ENCODE measurements around the gene SEMA3A.
"Not testable (repeated sequence)": the region's sequence is repeated elsewhere in the genome, so short reads cannot be mapped to it uniquely, and the experiment has no call there.

Gene SEMA3A

DNA sequence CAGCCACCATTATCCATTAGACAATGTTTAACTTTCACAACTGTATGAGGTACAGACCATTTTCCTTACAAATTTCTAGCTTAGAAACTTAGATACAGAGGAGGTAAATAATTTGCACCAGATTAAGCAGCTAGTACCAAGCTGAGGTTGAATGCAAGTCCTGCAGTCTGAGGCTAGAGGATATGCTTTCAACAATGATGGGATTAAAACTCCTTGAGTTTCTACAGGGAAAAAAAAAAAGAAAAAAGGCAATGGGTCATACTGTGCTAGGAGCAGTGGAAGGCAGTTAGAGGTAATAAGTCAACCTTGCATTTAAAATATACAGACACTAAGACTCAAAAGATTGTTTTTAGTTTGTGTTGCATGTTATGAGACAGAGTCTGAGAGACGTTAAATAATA lies 86.5 kb downstream of the SEMA3A start:
- DNase-seq, result no peak

DNA sequence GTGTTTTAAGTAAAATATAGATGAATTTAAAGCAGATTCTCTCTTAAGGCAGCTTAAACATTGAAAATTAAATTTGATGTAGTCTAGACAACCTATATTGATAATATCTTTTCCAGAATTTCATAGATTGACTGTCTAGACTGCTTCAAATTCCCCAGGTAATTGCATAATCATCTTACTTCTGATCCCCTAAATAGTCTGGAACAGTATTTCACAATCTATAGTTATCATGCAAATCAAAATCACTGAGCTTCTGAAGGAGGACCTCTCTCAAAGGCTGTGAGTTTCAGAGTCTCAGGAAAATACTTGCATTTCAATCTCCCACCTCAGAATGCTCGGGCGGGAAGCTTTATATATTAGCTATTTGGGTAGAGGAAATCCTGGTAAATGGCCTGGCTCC lies 87.3 kb downstream of the SEMA3A start:
- DNase-seq, result no peak

DNA sequence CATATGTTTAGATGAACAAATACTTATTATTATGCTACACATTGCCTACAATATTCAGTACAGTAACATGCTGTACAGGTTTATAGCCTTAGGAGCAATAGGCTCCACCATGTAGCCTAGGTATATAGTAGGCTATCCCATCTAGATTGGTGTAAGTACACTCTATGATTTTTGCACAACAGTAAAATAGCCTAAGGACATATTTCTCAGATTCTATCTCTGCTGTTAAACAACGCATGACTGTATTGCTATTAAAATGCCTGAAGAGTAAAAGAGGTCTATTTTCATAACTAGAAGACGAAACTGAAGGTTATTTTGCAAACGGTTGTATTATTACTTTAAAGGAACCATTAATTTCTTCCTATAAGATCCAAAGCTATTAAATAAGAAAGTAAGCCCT lies 88.3 kb downstream of the SEMA3A start:
- DNase-seq, result no peak

DNA sequence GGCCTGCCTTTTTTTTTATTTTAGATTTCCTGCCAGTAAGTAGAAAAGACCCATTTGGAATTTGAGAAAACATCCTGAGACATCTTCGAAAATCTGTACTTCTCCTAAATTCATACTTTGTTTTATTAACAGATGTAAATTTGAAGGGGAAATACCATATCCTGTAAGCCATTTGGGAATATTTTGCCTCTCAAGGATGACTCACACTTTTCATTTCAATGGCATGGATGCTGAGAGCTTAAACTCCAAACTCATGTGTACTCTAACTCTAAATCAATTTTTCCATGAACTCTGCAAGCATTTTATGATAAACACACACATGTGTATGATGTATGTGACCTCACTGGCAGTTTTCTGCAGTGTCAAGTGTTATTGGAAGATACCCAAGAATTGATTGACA lies 89.0 kb downstream of the SEMA3A start:
- no peak for DNase-seq

DNA sequence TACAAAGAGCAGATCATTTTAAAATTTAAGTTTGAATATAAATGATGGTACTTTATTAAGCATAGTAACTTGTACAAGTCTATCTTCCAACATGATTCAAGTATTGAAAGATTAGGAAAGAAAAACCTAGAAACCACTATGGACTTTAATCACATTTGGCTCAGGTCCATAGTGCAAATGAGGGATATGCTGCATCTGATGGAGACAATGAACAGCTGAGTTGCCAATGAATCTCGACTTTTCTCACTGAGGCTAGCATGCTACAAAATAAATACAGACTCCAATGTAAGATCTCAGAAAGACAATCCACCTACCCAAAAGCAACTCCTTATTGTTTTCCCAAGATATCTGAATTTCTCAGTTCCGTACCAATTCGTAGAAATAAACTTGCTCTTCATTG lies 89.8 kb downstream of the SEMA3A start:
- DNase-seq, result no peak

DNA sequence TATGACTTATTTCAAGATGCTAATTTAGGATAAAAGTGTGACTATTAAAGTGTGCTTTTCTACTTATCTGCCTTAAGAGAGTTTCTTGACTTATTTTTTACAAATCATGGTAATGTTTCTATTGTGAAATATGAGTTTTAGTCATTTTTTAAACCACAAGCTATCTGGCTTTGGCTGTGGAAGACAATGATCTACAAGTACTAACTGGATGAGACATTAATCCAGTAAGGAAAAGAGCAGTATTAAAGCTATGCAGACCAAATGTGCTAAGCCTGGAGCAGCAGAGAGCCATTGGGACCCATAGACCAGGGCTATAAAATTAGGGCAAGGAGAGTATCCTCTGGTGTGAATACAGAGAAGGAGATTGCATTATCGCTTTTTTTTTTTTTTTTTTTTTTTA lies 92.4 kb downstream of the SEMA3A start:
- DNase-seq, result no peak

DNA sequence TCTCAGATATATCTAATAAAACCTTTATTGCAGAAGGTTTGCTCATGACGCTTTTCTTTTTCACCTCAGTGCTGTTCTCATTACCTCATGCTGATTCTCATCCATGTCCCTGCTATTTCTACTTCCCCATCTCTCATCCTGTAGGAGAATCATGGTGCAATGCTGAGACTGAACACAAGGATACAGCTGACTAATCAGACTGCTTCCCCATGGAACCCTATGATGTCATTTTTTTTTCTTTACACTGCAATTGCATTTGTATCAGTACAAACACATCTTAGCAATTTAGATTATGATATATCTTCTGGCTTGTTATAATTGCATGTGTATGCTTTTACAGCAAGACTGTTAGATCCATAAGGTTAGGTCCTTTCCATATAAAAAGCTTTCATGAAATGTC lies 93.7 kb downstream of the SEMA3A start:
- no peak for DNase-seq

DNA sequence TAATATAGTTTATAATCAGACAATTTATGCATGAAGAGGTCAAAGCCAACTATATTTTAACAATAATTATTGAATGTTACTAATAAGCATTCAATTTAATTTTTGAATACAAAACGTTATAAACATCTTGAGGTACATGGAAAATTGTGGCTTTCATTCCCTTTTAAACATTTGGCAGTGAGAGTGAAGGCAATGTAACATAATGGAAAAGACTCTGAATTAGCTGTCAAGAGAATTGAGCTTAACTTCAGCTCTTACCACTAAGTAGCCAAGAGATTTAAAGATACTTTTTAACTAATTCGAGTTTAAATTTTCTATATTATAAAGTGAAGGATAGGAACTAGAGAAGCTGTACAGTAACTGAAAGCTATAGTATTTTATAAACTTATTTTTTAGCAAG lies 98.6 kb downstream of the SEMA3A start:
- DNase-seq, result no peak

DNA sequence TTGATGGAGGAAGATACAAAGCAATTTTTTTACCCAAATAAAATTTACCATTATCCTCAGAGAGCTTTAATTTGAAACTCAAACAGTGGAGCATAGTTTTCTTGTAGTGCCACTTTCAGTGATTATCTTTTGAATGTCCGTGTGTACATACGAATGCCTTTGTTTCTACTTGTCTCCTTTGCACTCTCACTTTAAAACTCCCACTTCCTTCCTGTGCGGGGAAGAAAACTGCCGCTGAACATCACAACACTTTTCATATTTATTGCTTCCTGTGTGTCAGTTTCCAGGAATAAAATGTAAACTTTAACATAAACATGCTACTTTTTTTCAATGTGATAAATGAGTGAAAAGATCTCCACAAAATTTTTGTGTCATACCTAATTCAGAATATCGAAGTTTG lies 102.4 kb downstream of the SEMA3A start:
- DNase-seq, result no peak

DNA sequence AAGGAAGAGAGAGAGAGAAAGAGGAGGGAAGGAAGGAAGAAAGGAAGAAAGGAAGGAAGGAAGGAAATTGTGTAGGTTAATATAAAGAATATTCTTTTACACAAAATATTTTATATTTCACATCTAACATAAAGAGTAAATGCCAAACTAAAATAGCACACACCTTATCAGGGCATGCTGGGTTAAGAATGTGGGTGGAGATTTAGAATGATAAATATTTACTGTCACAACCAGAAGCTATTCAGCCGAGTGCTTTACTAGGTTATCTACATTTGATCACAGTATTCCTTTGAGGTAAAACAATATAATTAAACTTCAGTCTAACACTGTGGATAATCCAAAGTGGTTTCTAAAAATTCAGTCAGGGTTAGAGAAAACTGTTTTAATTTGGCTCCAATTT lies 103.3 kb downstream of the SEMA3A start:
- DNase-seq, result no peak

DNA sequence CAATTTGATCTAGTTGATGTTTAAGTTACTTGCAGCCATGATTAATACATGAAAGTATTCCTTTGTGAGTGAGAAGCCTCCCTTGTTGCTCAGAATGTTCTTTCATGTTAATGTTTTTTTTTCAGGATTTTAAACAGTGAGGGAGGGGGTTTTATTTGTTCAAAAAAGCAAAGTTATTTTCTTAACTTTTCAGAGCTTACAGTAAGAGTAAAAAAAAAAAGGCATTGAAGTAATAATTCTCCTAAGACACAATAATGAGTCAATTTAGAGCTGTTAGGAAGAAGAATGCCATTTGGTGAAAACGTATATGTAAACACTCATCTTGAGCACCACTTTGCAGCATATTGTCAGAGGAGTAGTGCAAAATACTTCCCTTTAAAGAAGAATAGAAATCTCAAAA lies 105.8 kb downstream of the SEMA3A start:
- no peak for DNase-seq

DNA sequence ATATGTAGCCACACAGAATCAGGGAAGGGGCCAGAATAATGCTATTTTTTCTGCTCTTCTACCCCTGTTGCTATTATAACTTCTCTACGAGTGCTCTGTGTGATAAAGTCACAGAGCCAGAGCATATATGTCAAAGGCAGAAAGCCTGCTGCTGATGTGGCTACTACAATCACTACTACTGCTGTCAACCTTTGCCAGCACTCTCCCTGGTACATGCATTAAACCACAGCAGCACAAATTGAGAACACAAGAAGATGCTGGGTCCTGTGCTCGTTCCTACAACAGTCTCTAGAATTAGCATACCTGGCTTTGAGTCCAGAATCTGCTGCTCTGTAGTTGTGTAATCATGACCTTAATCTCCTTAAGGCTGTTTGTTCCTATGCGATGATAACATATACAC lies 108.6 kb downstream of the SEMA3A start:
- no peak for DNase-seq

DNA sequence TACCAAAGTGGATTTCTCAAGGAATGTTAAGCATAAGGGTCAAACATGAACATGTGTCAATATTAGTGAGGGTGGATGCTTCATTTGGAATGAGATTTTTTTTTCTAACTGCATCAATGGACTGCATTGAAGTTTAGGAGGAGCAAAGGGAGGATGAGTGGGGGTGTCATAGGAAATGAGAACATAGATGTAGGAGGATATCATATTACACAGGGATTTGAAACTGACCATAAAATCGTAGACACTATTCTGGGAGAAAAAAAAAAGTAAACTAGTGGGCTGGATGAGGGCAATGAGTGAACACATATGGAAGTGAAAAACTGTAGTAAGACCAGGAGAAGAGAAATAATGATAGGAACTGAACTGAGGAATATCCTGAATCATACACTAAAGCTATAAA lies 109.4 kb downstream of the SEMA3A start:
- DNase-seq, result no peak

DNA sequence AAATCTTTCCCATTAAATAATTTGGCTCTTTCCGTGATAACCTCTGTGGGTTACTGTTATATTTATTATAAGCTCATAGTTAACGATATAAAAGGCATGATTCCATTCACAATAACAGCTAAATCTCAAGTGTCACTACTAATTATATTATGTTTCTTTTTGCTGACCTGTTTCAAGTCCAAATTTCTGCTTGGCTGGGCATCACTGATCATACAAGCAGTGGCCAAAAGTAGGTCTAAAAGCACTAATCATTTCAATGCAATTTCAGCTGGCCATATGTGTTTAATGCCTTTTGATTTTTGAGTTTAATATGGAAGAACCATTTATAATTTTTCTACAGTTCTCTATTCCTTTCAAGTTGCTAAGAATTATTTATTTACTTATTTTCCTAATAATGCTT lies 110.7 kb downstream of the SEMA3A start:
- DNase-seq, result no peak

DNA sequence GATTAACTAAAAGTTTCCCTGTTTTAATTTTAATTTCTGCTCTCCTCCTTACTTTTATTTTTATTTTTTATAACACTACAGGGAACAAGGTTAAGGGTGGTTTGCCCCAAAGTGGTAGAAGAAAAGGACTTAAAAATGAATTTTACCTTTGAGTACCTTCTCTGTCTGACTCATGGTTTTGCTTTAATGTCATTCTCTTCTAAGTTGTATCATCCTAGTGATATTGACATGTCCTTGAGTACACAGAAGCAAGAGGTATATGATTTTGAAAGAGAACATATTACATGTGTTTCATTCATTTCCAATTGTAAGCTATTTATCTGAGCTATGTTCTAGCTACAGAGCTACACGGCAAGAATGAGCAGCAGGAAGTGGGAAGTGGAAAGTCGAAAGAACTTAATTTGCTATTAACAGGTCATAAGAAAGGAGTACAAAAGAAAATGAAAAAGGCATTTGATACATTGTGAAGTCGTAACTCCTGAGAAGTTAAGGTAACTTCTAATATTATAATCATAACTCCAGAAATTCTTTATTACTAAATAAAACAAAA lies 112.5 kb downstream of the SEMA3A start:
- no peak for DNase-seq

DNA sequence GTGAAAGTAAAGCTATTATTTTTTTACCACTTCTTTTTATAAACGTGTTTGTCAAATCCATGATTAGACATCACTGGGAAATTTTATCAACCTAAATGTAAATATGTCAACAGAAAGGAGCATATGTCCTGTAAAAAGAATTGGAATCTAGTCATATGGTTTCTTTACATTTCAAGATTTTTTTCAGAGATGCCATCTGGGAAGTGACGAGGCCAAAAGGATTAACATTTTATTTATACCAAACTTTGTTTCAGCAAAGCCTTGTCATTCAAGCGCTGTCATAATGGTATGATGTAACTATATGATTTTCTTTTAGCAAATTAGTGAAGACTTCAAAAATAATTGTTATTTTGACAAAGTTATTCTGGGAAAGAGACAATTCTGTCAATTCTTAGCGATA lies 117.3 kb downstream of the SEMA3A start:
- DNase-seq, result no peak

DNA sequence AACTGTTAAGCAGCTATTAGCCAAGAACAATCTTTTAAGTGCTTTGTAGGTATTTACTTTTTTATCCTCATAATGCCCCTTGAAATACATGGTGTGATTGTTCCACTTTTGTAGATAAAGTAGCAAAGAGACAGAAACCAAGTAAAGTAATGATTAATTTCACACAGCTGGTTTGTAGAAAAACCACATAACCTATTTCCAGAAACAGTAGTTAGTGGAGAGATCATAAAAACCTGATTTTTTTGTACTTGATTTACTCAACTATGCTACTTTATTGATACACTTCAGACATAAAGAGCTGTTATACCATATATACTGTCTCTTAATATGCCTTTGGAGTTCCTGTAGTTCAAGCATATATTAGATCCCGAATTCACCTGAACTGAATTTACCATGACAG lies 118.4 kb downstream of the SEMA3A start:
- DNase-seq, result no peak

DNA sequence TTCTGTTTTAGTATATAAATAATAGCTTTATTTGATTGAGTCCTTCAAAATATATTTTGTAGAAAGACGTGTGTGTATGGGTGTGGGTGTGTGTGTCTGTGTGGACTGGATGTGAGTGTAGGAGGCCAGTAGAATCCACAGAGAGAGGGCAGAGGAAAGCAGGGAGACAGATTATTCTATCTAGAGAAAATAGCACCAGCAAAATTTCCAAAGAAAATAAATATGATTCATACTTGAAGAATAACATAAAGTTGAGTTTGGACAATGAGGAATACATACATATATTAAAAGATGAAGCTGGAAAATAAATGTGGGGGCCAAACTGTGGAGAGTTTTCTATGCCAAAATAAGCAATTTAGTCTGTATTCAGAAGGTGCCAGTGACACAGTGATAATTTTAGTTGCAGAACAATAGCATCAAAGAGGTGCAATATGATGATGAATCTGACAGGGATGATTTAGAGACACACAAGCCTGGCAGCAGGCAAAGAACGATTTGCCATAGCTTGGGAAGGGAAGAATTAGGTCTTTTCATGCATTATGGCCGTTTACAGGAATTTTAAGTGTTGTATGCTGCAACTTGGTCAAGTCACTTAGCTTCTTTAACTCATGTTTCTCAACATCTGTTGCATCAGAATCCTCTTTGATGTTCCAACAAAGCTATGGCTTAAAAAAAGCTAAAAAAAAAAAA lies 121.3 kb downstream of the SEMA3A start:
- no peak for DNase-seq

DNA sequence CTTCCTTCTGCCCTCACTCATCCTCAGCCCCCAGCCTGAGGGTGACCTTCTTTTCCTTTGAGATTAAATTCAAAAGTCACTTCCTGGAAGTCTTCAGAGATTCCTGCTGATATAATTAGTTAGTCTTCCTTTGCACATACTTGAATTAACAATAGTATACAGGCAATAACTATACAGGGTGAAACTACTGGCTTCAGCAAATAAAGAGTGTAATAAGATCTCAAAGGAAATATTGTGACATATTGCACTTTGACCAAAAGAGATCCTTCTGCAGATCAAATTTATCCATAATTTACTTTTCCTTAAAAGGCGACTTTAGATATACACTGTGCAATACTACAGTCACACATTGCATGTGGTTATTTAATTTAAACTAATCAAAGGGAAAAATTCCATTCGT lies 123.8 kb downstream of the SEMA3A start:
- DNase-seq, result no peak

DNA sequence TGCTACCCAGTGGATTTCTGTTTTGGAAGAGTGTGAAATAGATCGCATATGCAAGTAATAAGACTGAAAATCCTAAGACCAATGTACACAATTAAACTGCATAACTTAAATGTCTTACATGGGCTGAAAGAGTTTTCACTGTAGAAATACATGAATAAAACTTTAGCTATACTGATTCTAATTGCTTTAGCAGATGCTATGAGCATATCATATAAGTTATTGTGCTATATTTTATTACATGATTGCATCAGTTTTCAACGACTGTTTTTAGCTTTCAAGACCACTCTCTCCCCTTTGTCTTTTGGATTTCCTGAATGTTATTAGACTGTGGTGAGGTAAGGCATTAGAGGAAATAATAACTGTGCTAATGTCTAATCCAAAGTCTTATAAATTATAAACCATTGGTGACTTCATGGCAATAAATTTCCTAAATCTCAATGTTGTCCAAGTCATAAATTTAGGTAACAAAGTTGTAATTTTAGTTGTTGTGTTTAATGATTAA lies 124.5 kb downstream of the SEMA3A start:
- no peak for DNase-seq

DNA sequence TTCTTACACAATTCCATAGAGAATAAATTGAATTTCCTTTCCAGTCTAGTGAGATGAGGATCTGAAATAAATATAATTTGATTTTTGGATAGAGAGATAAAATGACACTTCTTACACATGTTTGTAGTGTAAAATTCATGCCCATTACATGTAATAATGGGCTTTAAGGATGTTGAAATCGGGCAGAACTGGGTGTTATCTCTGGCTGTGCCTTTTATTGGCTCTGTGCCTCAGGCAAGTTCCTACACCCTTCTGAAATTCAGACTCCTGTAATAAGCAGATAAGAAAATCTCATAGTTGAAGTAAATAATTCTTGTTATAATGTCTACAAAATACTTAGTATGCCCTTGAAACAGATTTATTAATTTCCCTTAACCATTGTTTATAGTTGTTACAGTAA lies 125.6 kb downstream of the SEMA3A start:
- DNase-seq, result no peak

DNA sequence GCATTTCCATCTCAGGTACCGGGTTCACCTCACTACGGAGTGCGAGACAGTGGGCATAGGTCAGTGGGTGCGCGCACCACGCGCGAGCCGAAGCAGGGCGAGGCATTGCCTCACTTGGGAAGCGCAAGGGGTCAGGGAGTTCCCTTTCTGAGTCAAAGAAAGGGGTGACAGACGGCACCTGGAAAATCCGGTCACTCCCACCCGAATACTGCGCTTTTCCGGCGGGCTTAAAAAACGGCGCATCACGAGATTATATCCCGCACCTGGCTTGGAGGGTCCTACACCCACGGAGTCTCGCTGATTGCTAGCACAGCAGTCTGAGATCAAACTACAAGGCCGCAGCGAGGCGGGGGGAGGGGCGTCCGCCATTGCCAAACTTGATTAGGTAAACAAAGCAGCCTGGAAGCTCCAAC lies 132.1 kb downstream of the SEMA3A start:
- not testable (repeated sequence) for DNase-seq

DNA sequence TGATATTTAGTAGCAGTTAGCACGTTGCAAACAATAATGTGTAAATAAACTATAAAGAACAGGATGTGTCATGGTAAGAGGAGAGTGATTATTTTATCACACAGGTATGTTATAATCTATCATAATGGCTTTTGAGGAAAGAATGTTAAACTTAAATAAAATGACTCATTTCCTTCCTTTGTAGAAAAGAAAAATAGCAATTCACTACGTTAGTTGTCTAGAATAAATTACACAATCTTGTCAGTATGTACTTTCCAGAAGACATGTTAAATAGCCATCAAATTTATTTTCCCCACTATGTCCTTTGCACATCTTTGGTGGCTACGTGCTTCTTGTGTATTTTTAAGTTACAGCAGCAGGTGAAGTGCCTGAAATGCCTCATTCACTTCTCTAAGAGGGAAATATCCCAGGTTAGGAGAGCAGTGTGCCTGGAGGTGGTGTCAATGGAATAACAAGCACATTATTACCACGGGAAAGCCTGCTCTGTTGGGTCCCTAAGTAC lies 133.8 kb downstream of the SEMA3A start:
- DNase-seq, result no peak

DNA sequence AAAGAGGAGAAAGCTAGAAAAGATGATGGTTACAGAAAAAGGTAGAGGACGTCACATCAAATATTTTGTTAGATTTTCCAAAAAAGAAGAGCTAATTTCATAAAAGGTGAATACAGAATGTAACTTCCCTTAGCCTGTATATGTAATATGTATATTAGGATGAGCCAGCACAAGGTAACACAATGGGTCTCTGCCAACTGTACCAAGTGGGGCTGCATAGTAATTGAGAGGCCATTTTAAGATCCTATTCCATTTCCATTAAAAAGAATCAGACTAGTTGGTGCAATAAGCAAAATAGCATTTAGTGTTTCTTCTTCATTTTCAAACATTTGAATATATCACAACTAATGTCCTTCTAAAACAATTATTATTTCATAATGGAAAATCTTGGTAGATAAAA lies 134.6 kb downstream of the SEMA3A start:
- no peak for DNase-seq
